Hepatocyte (in vitro differentiated cells): ENCODE measurements around the gene METTL21C. TPM values are rescaled to one million over a fixed set of nuclear protein-coding genes. Genes with fewer than 3 reads are reported as not detected.

Experiments
- DNase-seq: peaks from one replicate; pipeline ENCODE4 v3.0.0-alpha.2; 2016; ENCODE audit warnings: low spot score
- H2AFZ ChIP-seq: fragments of 200-600 bp; sonication (generic); 2 replicates; pipeline ENCODE4 v1.6.0; 2016; ENCODE audit warnings: antibody characterized with exemption, mild to moderate bottlenecking
- H3K27ac ChIP-seq: fragments of 200-600 bp; sonication (generic); 2 replicates; pipeline ENCODE4 v1.5.1; 2016; ENCODE audit warnings: mild to moderate bottlenecking
- H3K27me3 ChIP-seq: fragments of 200-600 bp; sonication (generic); 2 replicates; pipeline ENCODE4 v1.6.1; 2016
- H3K36me3 ChIP-seq: fragments of 200-600 bp; sonication (generic); replicated peaks from 2 replicates; pipeline ENCODE4 v1.5.1; 2016; ENCODE audit warnings: low read depth; ENCODE audit not compliant: insufficient read depth
- H3K4me1 ChIP-seq: fragments of 200-600 bp; sonication (generic); 2 replicates; pipeline ENCODE4 v1.5.1; 2016; ENCODE audit warnings: mild to moderate bottlenecking, moderate library complexity; ENCODE audit not compliant: insufficient read depth
- H3K4me2 ChIP-seq: fragments of 200-600 bp; sonication (generic); 2 replicates; pipeline ENCODE4 v1.6.0; 2016
- H3K4me3 ChIP-seq: fragments of 200-600 bp; sonication (generic); 2 replicates; pipeline ENCODE4 v1.5.1; 2016; ENCODE audit warnings: mild to moderate bottlenecking
- H3K79me2 ChIP-seq: fragments of 200-600 bp; sonication (generic); 2 replicates; pipeline ENCODE4 v1.6.0; 2017; ENCODE audit warnings: mild to moderate bottlenecking
- H3K9me2 ChIP-seq: fragments of 200-600 bp; sonication (generic); replicated peaks from 2 replicates; pipeline ENCODE4 v1.6.0; 2017; ENCODE audit warnings: mild to moderate bottlenecking; ENCODE audit not compliant: insufficient read depth
- H3K9me3 ChIP-seq: fragments of 200-600 bp; sonication (generic); 2 replicates; pipeline ENCODE4 v1.5.1; 2016; ENCODE audit warnings: low read depth, mild to moderate bottlenecking
- H4K20me1 ChIP-seq: fragments of 200-600 bp; sonication (generic); 2 replicates; pipeline ENCODE4 v1.6.0; 2016; ENCODE audit warnings: mild to moderate bottlenecking; ENCODE audit not compliant: insufficient read depth, poor library complexity, severe bottlenecking
- CTCF ChIP-seq: fragments of 200-600 bp; sonication (generic); IDR thresholded peaks from 2 replicates; pipeline ENCODE4 v1.5.1; 2016; ENCODE audit warnings: antibody characterized with exemption, mild to moderate bottlenecking; ENCODE audit not compliant: poor library complexity
- EZH2 ChIP-seq: fragments of 200-600 bp; sonication (generic); IDR thresholded peaks from 2 replicates; pipeline ENCODE4 v1.6.1; 2016; ENCODE audit warnings: antibody characterized with exemption, mild to moderate bottlenecking, borderline replicate concordance
- EZH2phosphoT487 ChIP-seq: fragments of 200-600 bp; sonication (generic); IDR thresholded peaks from one replicate; pipeline ENCODE4 v1.6.1; 2018; ENCODE audit warnings: antibody characterized with exemption, mild to moderate bottlenecking, low read depth, moderate library complexity; ENCODE audit not compliant: unreplicated experiment, severe bottlenecking
- WGBS: methylation state at CpG from one replicate; pipeline ENCODE4 v1.1.6; 2016; ENCODE audit warnings: low lambda C conversion rate; ENCODE audit errors: missing lambda C conversion rate; 5-methylcytosine and 5-hydroxymethylcytosine counted together
- polyA plus RNA-seq: library from polyadenylated mRNA; unstranded; fragments of >200 nt; fragmentation: Nextera tagmentation; extraction: Ambion mirVana; gene quantifications from 2 replicates; pipeline ENCODE4 v1.2.1, GENCODE V29; 2016
- total RNA-seq: library from RNA; depleted of rRNA; stranded (reverse); fragments of >200 nt; gene quantifications from 2 replicates; pipeline ENCODE4 v1.2.3, GENCODE V29; 2014

Gene METTL21C
- total and polyA plus RNA-seq, 2 experiments from 2014 or later: not detected

DNA sequence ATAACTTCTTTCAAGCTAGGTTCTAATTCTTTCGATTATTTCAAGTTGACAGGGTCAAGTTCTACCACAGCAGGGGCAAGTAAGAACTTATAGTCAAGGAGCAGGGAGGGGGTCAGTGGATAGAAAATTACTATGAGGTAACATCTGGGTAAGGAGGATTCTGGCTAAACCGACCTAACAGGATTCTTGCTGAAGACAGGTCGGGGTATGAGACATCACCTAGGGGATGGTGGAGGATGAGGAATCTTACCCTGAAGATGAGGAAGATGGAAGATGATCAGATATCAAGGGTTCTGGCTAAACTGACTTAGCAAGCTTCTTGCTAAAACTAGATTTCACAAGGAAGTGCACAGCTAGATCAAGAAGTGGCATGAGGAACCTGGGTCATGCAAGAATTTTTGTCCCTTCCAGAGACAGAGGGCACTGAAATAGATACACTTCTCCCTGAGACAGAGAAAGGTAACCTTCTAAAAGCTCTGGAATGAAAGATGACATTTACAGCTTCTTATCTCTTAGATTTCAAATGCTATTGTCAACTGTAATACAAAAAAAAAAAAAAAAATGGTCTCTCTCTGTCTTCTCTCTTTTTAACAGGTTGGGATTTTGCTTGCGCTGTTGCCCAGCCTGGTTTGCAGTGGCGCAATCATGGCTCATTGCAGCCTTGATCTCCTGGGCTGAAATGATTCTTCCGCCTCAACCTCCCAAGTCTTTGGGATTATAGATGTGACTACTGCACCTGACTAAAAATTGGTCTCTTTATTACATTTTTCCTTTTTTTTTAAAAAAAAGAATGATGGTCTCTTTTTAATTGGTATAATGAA is 9.6 kb upstream of the METTL21C start:
- Histone ChIP-seq H2AFZ (no peak overlapping the region), H3K27me3 (no peaks in the 10 kb centered on the region), H3K36me3 (no peaks in the 10 kb centered on the region), H3K4me3 (no peak overlapping the region), H3K27ac (peak overlapping the region; percentile 6), H3K4me2 (peak overlapping the region; percentile 15), H3K79me2 (no peaks in the 10 kb centered on the region), H3K9me2 (no peaks in the 10 kb centered on the region), H4K20me1 (no peaks in the 10 kb centered on the region), H3K9me3 (no peaks in the 10 kb centered on the region), H3K4me1 (peaks cover 12% of the 10 kb centered on the region)
- WGBS: 76% methylated on average over 6 of the region's 6 CpGs
- no peak for TF ChIP-seq EZH2phosphoT487
- TF ChIP-seq EZH2: no peak
- TF ChIP-seq CTCF: no peak
- no peak for DNase-seq

DNA sequence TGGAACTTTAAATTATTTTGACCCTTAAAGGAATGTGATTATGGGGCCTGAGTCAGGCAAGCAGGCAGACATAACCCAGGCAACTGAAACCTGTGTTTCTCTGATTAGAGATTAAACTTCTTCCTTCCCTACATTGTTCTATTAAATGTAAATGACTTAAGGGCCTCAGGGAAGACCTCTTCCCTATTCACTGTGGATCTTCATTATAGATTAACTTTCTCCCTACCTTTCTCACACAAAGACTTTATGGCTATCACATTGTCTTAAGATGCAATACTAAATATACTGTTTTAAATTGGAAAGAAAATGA is 8.8 kb upstream of the METTL21C start:
- Histone ChIP-seq H3K4me1 (peaks cover 12% of the 10 kb centered on the region), H2AFZ (no peak overlapping the region), H3K79me2 (no peaks in the 10 kb centered on the region), H3K9me3 (no peaks in the 10 kb centered on the region), H3K4me3 (no peak overlapping the region), H3K4me2 (peak overlapping the region; percentile 15), H3K27ac (peak overlapping the region; percentile 6), H3K36me3 (no peaks in the 10 kb centered on the region), H3K9me2 (no peaks in the 10 kb centered on the region), H3K27me3 (no peaks in the 10 kb centered on the region), H4K20me1 (no peaks in the 10 kb centered on the region)
- DNase-seq: no peak
- TF ChIP-seq EZH2phosphoT487 (no peak), EZH2 (no peak), CTCF (no peak)

GRCh38 chr13:102702965-102703725 is 8.3 kb upstream of the METTL21C start:
- H3K4me1 ChIP-seq: peaks cover 12% of the 10 kb centered on the region
- H3K9me2 ChIP-seq: no peaks in the 10 kb centered on the region
- H3K4me2 ChIP-seq: peak overlapping the region; percentile 15
- DNase-seq: no peak
- H3K27ac ChIP-seq: peak overlapping the region; percentile 14
- H3K27me3 ChIP-seq: no peaks in the 10 kb centered on the region
- H4K20me1 ChIP-seq: no peaks in the 10 kb centered on the region
- no peaks in the 10 kb centered on the region for H3K9me3 ChIP-seq
- H3K4me3 ChIP-seq: no peak overlapping the region
- no peak overlapping the region for H2AFZ ChIP-seq
- WGBS: 59% methylated on average over 8 of the region's 8 CpGs
- no peaks in the 10 kb centered on the region for H3K79me2 ChIP-seq
- TF ChIP-seq EZH2 (no peak), EZH2phosphoT487 (no peak), CTCF (no peak)
- no peaks in the 10 kb centered on the region for H3K36me3 ChIP-seq
